Progenitor cell of endocrine pancreas (in vitro differentiated cells): ENCODE results near the gene TMEM187. TPM values are rescaled to one million over a fixed set of nuclear protein-coding genes. Genes with fewer than 3 reads are reported as not detected.

Source experiments
- DNase-seq: peaks from one replicate; pipeline ENCODE4 v3.0.0; 2021; ENCODE audit warnings: low spot score; ENCODE audit not compliant: unreplicated experiment
- H3K27ac Mint-ChIP-seq: 2 replicates; pipeline ENCODE4 v1.8.0; 2021; ENCODE audit warnings: mild to moderate bottlenecking, moderate library complexity, mixed read lengths
- H3K27me3 Mint-ChIP-seq: 2 replicates; pipeline ENCODE4 v1.8.0; 2021; ENCODE audit warnings: mixed read lengths
- H3K36me3 Mint-ChIP-seq: 2 replicates; pipeline ENCODE4 v1.8.0; 2022; ENCODE audit warnings: mixed read lengths; ENCODE audit not compliant: insufficient read depth
- H3K4me1 Mint-ChIP-seq: 2 replicates; pipeline ENCODE4 v1.8.0; 2021; ENCODE audit warnings: low read depth, mixed read lengths
- H3K4me3 Mint-ChIP-seq: 2 replicates; pipeline ENCODE4 v1.8.0; 2021; ENCODE audit warnings: low read depth, mild to moderate bottlenecking, moderate library complexity, mixed read lengths
- H3K9me3 Mint-ChIP-seq: 2 replicates; pipeline ENCODE4 v1.8.0; 2021; ENCODE audit warnings: low read depth, mixed read lengths
- CTCF ChIP-seq: fragments of 200-600 bp; sonication (generic); IDR thresholded peaks from one replicate; pipeline ENCODE4 v1.5.0; 2021; ENCODE audit warnings: antibody characterized with exemption, mild to moderate bottlenecking; ENCODE audit not compliant: unreplicated experiment
- total RNA-seq: library from RNA; stranded (reverse); gene quantifications from 2 replicates; pipeline ENCODE4 v1.2.1, GENCODE V29; 2021

The TMEM187 gene
- total RNA-seq, 1 donor from 2014 or later, result 11.7 TPM

GRCh38 chrX:153953892-153954557 is 18.5 kb upstream of the TMEM187 start:
- Mint-ChIP-seq H3K36me3 (peaks cover 31% of the 10 kb centered on the region), H3K4me1 (no peaks in the 10 kb centered on the region), H3K9me3 (no peaks in the 10 kb centered on the region), H3K27me3 (no peaks in the 10 kb centered on the region), H3K4me3 (no peak overlapping the region), H3K27ac (no peak overlapping the region)
- no peak for DNase-seq
- TF ChIP-seq CTCF, result peak; percentile 20

- H3K4me3 Mint-ChIP-seq, result no peak overlapping the region
- no peaks in the 10 kb centered on the region for H3K27me3 Mint-ChIP-seq
- no peak overlapping the region for H3K27ac Mint-ChIP-seq
These were observed 17.9 kb upstream of the TMEM187 start for GRCh38 chrX:153954558-153955227.

GRCh38 chrX:153955228-153955732 is 17.3 kb upstream of the TMEM187 start:
- H3K4me3 Mint-ChIP-seq, result no peak overlapping the region
- no peaks in the 10 kb centered on the region for H3K9me3 Mint-ChIP-seq
- no peak for DNase-seq
- H3K27me3 Mint-ChIP-seq, result no peaks in the 10 kb centered on the region
- H3K27ac Mint-ChIP-seq, result peak overlapping the region; percentile 45
- H3K36me3 Mint-ChIP-seq, result peaks cover 28% of the 10 kb centered on the region
- H3K4me1 Mint-ChIP-seq, result no peaks in the 10 kb centered on the region
- TF ChIP-seq CTCF, result no peak

More at GRCh38 chrX:153954558-153955227, 17.9 kb upstream of the TMEM187 start:
- no peak for DNase-seq
- Mint-ChIP-seq H3K36me3 (peaks cover 28% of the 10 kb centered on the region), H3K4me1 (no peaks in the 10 kb centered on the region), H3K9me3 (no peaks in the 10 kb centered on the region)
- TF ChIP-seq CTCF, result no peak

GRCh38 chrX:153956044-153956907 is 16.3 kb upstream of the TMEM187 start:
- H3K4me1 Mint-ChIP-seq, result no peaks in the 10 kb centered on the region
- no peaks in the 10 kb centered on the region for H3K27me3 Mint-ChIP-seq
- H3K27ac Mint-ChIP-seq, result no peak overlapping the region
- DNase-seq, result no peak
- H3K9me3 Mint-ChIP-seq, result no peaks in the 10 kb centered on the region
- TF ChIP-seq CTCF, result no peak
- H3K36me3 Mint-ChIP-seq, result peaks cover 23% of the 10 kb centered on the region
- H3K4me3 Mint-ChIP-seq, result no peak overlapping the region

- no peak for TF ChIP-seq CTCF
- no peak for DNase-seq
- peaks cover 20% of the 10 kb centered on the region for H3K36me3 Mint-ChIP-seq
- H3K27me3 Mint-ChIP-seq, result no peaks in the 10 kb centered on the region
- H3K4me1 Mint-ChIP-seq, result no peaks in the 10 kb centered on the region
- H3K4me3 Mint-ChIP-seq, result no peak overlapping the region
- H3K9me3 Mint-ChIP-seq, result no peaks in the 10 kb centered on the region
- no peak overlapping the region for H3K27ac Mint-ChIP-seq
These were observed 15.3 kb upstream of the TMEM187 start for GRCh38 chrX:153957224-153957623.
